ENCODE results near the gene CGNL1. TPM values are rescaled to one million over a fixed set of nuclear protein-coding genes. Genes with fewer than 3 reads are reported as not detected.

The CGNL1 gene
- total RNA-seq, 1 donor from 2014 or later = 5.4 TPM

DNA sequence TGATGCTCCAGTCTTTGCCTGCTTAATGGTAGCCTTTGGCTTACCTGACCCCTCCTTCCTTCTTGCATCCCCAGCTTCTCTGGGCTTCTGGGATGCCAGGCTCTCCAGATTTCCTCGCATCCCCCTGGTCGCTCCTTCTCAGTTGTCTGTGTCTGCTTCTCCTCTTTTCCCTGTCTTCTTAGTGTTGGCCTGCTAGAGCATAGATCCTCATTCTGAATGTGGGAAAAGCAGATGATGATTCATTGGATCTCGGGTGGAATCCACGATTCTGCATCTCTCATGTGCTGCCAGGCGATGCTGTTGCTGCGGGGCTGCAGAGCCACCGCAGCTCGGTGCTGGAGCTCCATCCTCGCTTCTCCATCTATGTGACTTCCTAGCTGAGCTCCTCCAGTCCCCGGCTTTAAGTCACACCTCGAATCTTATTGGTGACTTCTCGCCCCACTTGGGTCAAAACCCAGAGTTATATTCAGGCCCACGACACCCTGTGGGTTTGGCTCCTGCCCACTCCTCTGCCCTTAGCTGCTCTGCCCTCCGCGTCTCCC is 47.4 kb downstream of the CGNL1 start:
- H3K36me3 Mint-ChIP-seq (ENCODE audit: unreplicated experiment) = no peaks in the 10 kb centered on the region
- H3K4me1 Mint-ChIP-seq (ENCODE audit: low read depth, unreplicated experiment) = peaks cover 10% of the 10 kb centered on the region
- peaks cover 2% of the 10 kb centered on the region for H3K9me3 Mint-ChIP-seq (ENCODE audit: unreplicated experiment)
- peaks cover 2% of the 10 kb centered on the region for H3K27me3 Mint-ChIP-seq (ENCODE audit: unreplicated experiment)
- H3K27ac Mint-ChIP-seq (ENCODE audit: unreplicated experiment) = no peak overlapping the region
- H3K4me3 Mint-ChIP-seq (ENCODE audit: unreplicated experiment) = no peak overlapping the region
- no peak for TF ChIP-seq CTCF (IDR thresholded peaks at IDR 0.05; ENCODE audit: partially characterized antibody, unreplicated experiment)
- DNase-seq = no peak

DNA sequence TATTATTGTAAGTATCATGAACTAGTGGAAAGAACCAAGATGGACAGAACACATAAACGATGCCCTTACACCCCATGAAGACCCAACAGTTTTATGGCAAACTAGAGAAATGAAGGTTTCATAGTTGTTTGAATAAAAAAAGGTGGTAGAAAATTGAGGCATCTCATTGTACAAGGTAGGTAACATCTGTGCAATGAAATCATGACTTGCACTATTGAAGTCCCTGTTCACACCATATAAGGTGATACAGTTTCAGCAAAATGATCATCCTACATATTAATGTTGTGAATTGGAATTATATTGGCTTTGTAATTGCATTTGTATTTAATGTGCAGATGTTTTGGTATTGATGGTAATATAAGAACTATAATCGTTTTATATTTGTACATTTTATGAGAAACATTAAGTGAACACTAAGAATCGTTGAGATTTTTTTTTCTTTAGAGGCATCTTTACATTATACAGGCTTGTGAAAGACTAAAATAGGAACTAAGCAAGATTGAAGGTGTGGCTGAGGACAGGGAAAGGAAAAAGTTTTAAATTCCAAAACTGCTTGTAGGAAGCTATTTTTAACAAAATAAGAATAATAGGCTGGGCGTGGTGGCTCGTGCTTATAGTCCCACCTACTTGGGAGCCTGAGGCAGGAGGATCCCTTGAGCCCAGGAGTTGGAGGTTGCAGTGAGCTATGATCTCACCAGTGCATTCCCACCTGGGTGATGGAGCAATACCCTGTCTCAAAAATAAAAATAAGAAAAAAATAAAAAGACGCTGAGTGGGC is 48.5 kb downstream of the CGNL1 start:
- H3K36me3 Mint-ChIP-seq (ENCODE audit: unreplicated experiment) = no peaks in the 10 kb centered on the region
- peaks cover 10% of the 10 kb centered on the region for H3K4me1 Mint-ChIP-seq (ENCODE audit: low read depth, unreplicated experiment)
- peaks cover 2% of the 10 kb centered on the region for H3K27me3 Mint-ChIP-seq (ENCODE audit: unreplicated experiment)
- H3K4me3 Mint-ChIP-seq (ENCODE audit: unreplicated experiment) = no peak overlapping the region
- TF ChIP-seq CTCF (IDR thresholded peaks at IDR 0.05; ENCODE audit: partially characterized antibody, unreplicated experiment) = no peak
- no peak for DNase-seq
- H3K27ac Mint-ChIP-seq (ENCODE audit: unreplicated experiment) = no peak overlapping the region
- peaks cover 2% of the 10 kb centered on the region for H3K9me3 Mint-ChIP-seq (ENCODE audit: unreplicated experiment)

- Mint-ChIP-seq H3K4me1 (ENCODE audit: low read depth, unreplicated experiment) (peaks cover 10% of the 10 kb centered on the region), H3K27me3 (ENCODE audit: unreplicated experiment) (peaks cover 2% of the 10 kb centered on the region), H3K36me3 (ENCODE audit: unreplicated experiment) (no peaks in the 10 kb centered on the region), H3K27ac (ENCODE audit: unreplicated experiment) (no peak overlapping the region), H3K9me3 (ENCODE audit: unreplicated experiment) (peaks cover 2% of the 10 kb centered on the region), H3K4me3 (ENCODE audit: unreplicated experiment) (no peak overlapping the region)
- DNase-seq = no peak
- no peak for TF ChIP-seq CTCF (IDR thresholded peaks at IDR 0.05; ENCODE audit: partially characterized antibody, unreplicated experiment)
Measured at GRCh38 chr15:57425842-57426241, 49.5 kb downstream of the CGNL1 start.

DNA sequence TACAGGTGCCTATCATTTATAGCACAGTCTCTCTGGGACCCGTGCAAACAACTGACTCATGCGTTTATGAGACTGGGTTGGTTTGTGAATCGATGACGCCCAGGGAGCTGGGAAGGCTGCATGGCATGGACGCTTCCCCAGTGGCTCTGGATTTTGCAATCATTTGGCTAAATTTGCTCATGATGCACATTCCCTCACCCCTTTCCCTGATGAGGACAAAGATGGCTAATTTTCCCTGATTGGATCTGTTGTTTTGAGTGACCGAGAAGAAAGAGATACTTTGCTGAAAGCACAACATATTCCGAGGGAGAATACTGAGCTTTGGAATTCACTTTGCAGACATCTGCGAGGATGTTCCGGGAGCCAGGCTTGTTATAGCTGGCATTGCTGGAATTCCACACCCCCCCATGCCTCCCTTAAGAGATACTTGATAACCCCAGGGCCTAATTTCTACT is 51.1 kb downstream of the CGNL1 start:
- Mint-ChIP-seq H3K9me3 (ENCODE audit: unreplicated experiment) (peaks cover 2% of the 10 kb centered on the region), H3K36me3 (ENCODE audit: unreplicated experiment) (no peaks in the 10 kb centered on the region), H3K4me1 (ENCODE audit: low read depth, unreplicated experiment) (peaks cover 8% of the 10 kb centered on the region), H3K4me3 (ENCODE audit: unreplicated experiment) (no peak overlapping the region), H3K27me3 (ENCODE audit: unreplicated experiment) (peaks cover under 1% of the 10 kb centered on the region), H3K27ac (ENCODE audit: unreplicated experiment) (no peak overlapping the region)
- no peak for DNase-seq
- no peak for TF ChIP-seq CTCF (IDR thresholded peaks at IDR 0.05; ENCODE audit: partially characterized antibody, unreplicated experiment)

- Mint-ChIP-seq H3K27ac (ENCODE audit: unreplicated experiment) (peak overlapping the region; percentile 59), H3K4me1 (ENCODE audit: low read depth, unreplicated experiment) (peaks cover 8% of the 10 kb centered on the region), H3K27me3 (ENCODE audit: unreplicated experiment) (peaks cover 1% of the 10 kb centered on the region), H3K4me3 (ENCODE audit: unreplicated experiment) (no peak overlapping the region), H3K9me3 (ENCODE audit: unreplicated experiment) (no peaks in the 10 kb centered on the region), H3K36me3 (ENCODE audit: unreplicated experiment) (no peaks in the 10 kb centered on the region)
- TF ChIP-seq CTCF (IDR thresholded peaks at IDR 0.05; ENCODE audit: partially characterized antibody, unreplicated experiment) = no peak
- no peak for DNase-seq
Measured at GRCh38 chr15:57432141-57432741, 55.9 kb downstream of the CGNL1 start.

Data from glutamatergic neuron (in vitro differentiated cells).